H1 (cell line): ENCODE results near the gene ADGRL3. TPM values are rescaled to one million over a fixed set of nuclear protein-coding genes. Genes with fewer than 3 reads are reported as not detected.

Source experiments
- CTCF ChIA-PET: fragments of 300-600 bp; sonication (Branson Sonifier 250); formaldehyde crosslinking; loops from one replicate; lab custom pipeline; 2021; ENCODE audit not compliant: partially characterized antibody; lab: Charles Lee
- POLR2A ChIA-PET: fragments of 300-600 bp; sonication (Branson Sonifier 250); formaldehyde crosslinking; loops from one replicate; lab custom pipeline; 2021; ENCODE audit warnings: inconsistent platforms; ENCODE audit not compliant: partially characterized antibody; lab: Charles Lee
- DNase-seq, 2 experiments: peaks; one replicate each; pipeline versions ENCODE4 v3.0.0 to v3.0.0-alpha.2; 2010 to 2022; ENCODE audit warnings: low spot score in 2 of 2, low read depth in 1 of 2, mixed read lengths in 1 of 2
- FAIRE-seq: peaks from 2 replicates; lab custom pipeline; 2011; peaks lifted over from hg19 to GRCh38; lab: Jason Lieb, UNC
- H2AFZ ChIP-seq: 2 replicates; pipeline ENCODE4 v1.8.1; 2012; ENCODE audit warnings: low read length, inconsistent platforms
- H2AK5ac ChIP-seq: 2 replicates; pipeline ENCODE4 v1.6.1; 2013; ENCODE audit warnings: low read depth, low read length
- H2BK120ac ChIP-seq: replicated peaks from 2 replicates; pipeline ENCODE3; 2013; ENCODE audit warnings: low read depth, low read length, inconsistent platforms
- H2BK12ac ChIP-seq: 2 replicates; pipeline ENCODE4 v1.6.1; 2013; ENCODE audit warnings: low read depth, low read length
- H2BK15ac ChIP-seq: 2 replicates; pipeline ENCODE4 v1.6.1; 2013; ENCODE audit warnings: low read length
- H2BK20ac ChIP-seq: 2 replicates; pipeline ENCODE4 v1.6.1; 2013; ENCODE audit warnings: low read length
- H2BK5ac ChIP-seq: 2 replicates; pipeline ENCODE4 v1.6.1; 2013; ENCODE audit warnings: low read depth, low read length
- H3K14ac ChIP-seq: 2 replicates; pipeline ENCODE4 v1.6.1; 2013; ENCODE audit warnings: inconsistent platforms; ENCODE audit not compliant: insufficient read length
- H3K18ac ChIP-seq: 2 replicates; pipeline ENCODE4 v1.6.1; 2013; ENCODE audit warnings: low read length; ENCODE audit errors: extremely low read depth
- H3K23ac ChIP-seq: 2 replicates; pipeline ENCODE4 v1.6.1; 2013; ENCODE audit warnings: inconsistent platforms; ENCODE audit not compliant: insufficient read length
- H3K23me2 ChIP-seq: 2 replicates; pipeline ENCODE4 v1.6.1; 2013; ENCODE audit warnings: low read depth, low read length
- H3K27ac ChIP-seq: 2 replicates; pipeline ENCODE4 v1.6.1; 2011; ENCODE audit warnings: low read depth, low read length, inconsistent platforms
- H3K27me3 ChIP-seq, 4 experiments: replicated peaks in 1 of 4; 1 replicate in 1 of 4; 2 replicates in 3 of 4; pipeline versions ENCODE4 v1.6.1 to v1.8.1; 2011 to 2013; ENCODE audit warnings: low read length in 3 of 4, mild to moderate bottlenecking in 3 of 4, inconsistent platforms in 2 of 4, mixed read lengths in 2 of 4, moderate library complexity in 1 of 4; ENCODE audit not compliant: control insufficient read depth in 3 of 4, insufficient read depth in 3 of 4; ENCODE audit errors: extremely low read depth in 1 of 4
- H3K36me3 ChIP-seq, 4 experiments: 2 replicates each; pipeline versions ENCODE4 v1.6.1 to v1.8.1; 2011 to 2013; ENCODE audit warnings: mild to moderate bottlenecking in 4 of 4, low read length in 3 of 4, moderate library complexity in 2 of 4, control low read depth in 1 of 4, inconsistent platforms in 1 of 4; ENCODE audit not compliant: insufficient read depth in 4 of 4, control insufficient read depth in 2 of 4
- H3K4ac ChIP-seq: replicated peaks from 2 replicates; pipeline ENCODE3; 2013; ENCODE audit warnings: low read length, low read depth, mixed read lengths, inconsistent platforms; ENCODE audit not compliant: insufficient read length
- H3K4me1 ChIP-seq, 4 experiments: replicated peaks in 1 of 4; 1 replicate in 1 of 4; 2 replicates in 3 of 4; pipeline versions ENCODE4 v1.6.1 to v1.8.1; 2011 to 2013; ENCODE audit warnings: low read length in 3 of 4, inconsistent platforms in 2 of 4, mixed read lengths in 1 of 4; ENCODE audit not compliant: insufficient read depth in 4 of 4, control insufficient read depth in 3 of 4
- H3K4me2 ChIP-seq, 2 experiments: 2 replicates each; pipeline versions ENCODE4 v1.6.1 to v1.8.1; 2011 to 2013; ENCODE audit warnings: low read depth in 2 of 2, low read length in 2 of 2, control low read depth in 1 of 2, inconsistent platforms in 1 of 2, mild to moderate bottlenecking in 1 of 2; ENCODE audit not compliant: insufficient read depth in 1 of 2
- H3K4me3 ChIP-seq, 4 experiments: fragments of 200-600, 300-600 bp in 1 of 4; sonication (generic), shearing (Covaris generic), sonication (Bioruptor Twin) in 1 of 4; 2 replicates each; pipeline versions ENCODE4 v1.5.1 to v1.8.1; 2011 to 2016; ENCODE audit warnings: low read length in 4 of 4, low read depth in 3 of 4, control low read depth in 2 of 4, inconsistent platforms in 2 of 4, mild to moderate bottlenecking in 2 of 4, mixed read lengths in 1 of 4, moderate library complexity in 1 of 4; ENCODE audit not compliant: insufficient read depth in 2 of 4; ENCODE audit errors: extremely low read depth in 1 of 4
- H3K56ac ChIP-seq: replicated peaks from 2 replicates; pipeline ENCODE3; 2013; ENCODE audit warnings: low read depth, mild to moderate bottlenecking, mixed read lengths, low read length, inconsistent platforms; ENCODE audit not compliant: insufficient read length
- H3K79me1 ChIP-seq: 2 replicates; pipeline ENCODE4 v1.6.1; 2013; ENCODE audit warnings: low read depth, low read length, control low read depth
- H3K79me2 ChIP-seq, 2 experiments: 2 replicates each; pipeline versions ENCODE4 v1.6.1 to v1.8.1; 2012 to 2013; ENCODE audit warnings: low read length in 2 of 2, mild to moderate bottlenecking in 2 of 2, inconsistent platforms in 1 of 2; ENCODE audit not compliant: insufficient read depth in 2 of 2, control insufficient read depth in 1 of 2
- H3K9ac ChIP-seq, 4 experiments: replicated peaks in 1 of 4; 1 replicate in 1 of 4; 2 replicates in 3 of 4; pipeline versions ENCODE4 v1.6.1 to v1.8.1; 2011 to 2013; ENCODE audit warnings: low read depth in 3 of 4, low read length in 3 of 4, control low read depth in 2 of 4, mild to moderate bottlenecking in 2 of 4, moderate library complexity in 2 of 4, inconsistent platforms in 1 of 4; ENCODE audit errors: extremely low read depth in 1 of 4
- H3K9me3 ChIP-seq, 2 experiments: 2 replicates each; pipeline versions ENCODE4 v1.6.1 to v1.8.1; 2012 to 2013; ENCODE audit warnings: mild to moderate bottlenecking in 2 of 2, moderate library complexity in 2 of 2, control low read depth in 1 of 2, inconsistent platforms in 1 of 2, low read depth in 1 of 2, low read length in 1 of 2, mixed read lengths in 1 of 2; ENCODE audit not compliant: insufficient read depth in 2 of 2
- H4K20me1 ChIP-seq, 2 experiments: replicated peaks in 1 of 2; 2 replicates each; pipeline versions ENCODE3 to v1.8.1; 2011 to 2013; ENCODE audit warnings: inconsistent platforms in 2 of 2, low read length in 2 of 2, mild to moderate bottlenecking in 1 of 2; ENCODE audit not compliant: insufficient read depth in 2 of 2, control insufficient read depth in 1 of 2
- H4K5ac ChIP-seq: 2 replicates; pipeline ENCODE4 v1.6.1; 2013; ENCODE audit warnings: low read length, low read depth, mixed read lengths, inconsistent platforms; ENCODE audit not compliant: insufficient read length
- H4K8ac ChIP-seq: 2 replicates; pipeline ENCODE4 v1.8.0; 2013; ENCODE audit warnings: mild to moderate bottlenecking, moderate library complexity, low read length, inconsistent platforms; ENCODE audit not compliant: insufficient read depth; ENCODE audit errors: extremely low read depth
- H4K91ac ChIP-seq: replicated peaks from 2 replicates; pipeline ENCODE3; 2013; ENCODE audit warnings: low read length, mixed read lengths, inconsistent platforms; ENCODE audit not compliant: insufficient read length
- BACH1 ChIP-seq: IDR thresholded peaks from 2 replicates; pipeline ENCODE4 v1.6.1; 2012; ENCODE audit warnings: low read length, improper control_type of control experiment
- EGR1 ChIP-seq: IDR thresholded peaks from 2 replicates; pipeline ENCODE4 v1.6.1; 2011; ENCODE audit warnings: low read depth, low read length, borderline replicate concordance
- RXRA ChIP-seq: IDR thresholded peaks from 2 replicates; pipeline ENCODE4 v1.6.1; 2011; ENCODE audit warnings: low read depth, mild to moderate bottlenecking, low read length, moderate library complexity; ENCODE audit not compliant: insufficient read depth
- TAF7 ChIP-seq: optimal IDR thresholded peaks from 2 replicates; pipeline ENCODE3; 2011; ENCODE audit warnings: low read depth, mild to moderate bottlenecking, inconsistent platforms, low read length, moderate library complexity, borderline replicate concordance
- WGBS, 2 experiments: shearing (Covaris generic) in 1 of 2; methylation state at CpG; one replicate each; pipeline versions ENCODE4 v1.1.6 to v1.1.7; 2013 to 2015; ENCODE audit warnings: low lambda C conversion rate in 2 of 2, mixed read lengths in 2 of 2, inconsistent platforms in 1 of 2, low coverage in 1 of 2, missing lambda C conversion rate in 1 of 2; ENCODE audit not compliant: insufficient replicate concordance in 2 of 2, insufficient coverage in 1 of 2, insufficient read length in 1 of 2; ENCODE audit errors: extremely low coverage in 1 of 2, missing lambda C conversion rate in 1 of 2; 5-methylcytosine and 5-hydroxymethylcytosine counted together
- polyA plus RNA-seq, 7 experiments: library from polyadenylated mRNA; depleted of rRNA in 3 of 7; stranded (reverse) in 5 of 7; unstranded in 2 of 7; fragments of >200 nt in 5 of 7; fragments of 200-250 nt in 2 of 7; gene quantifications; 1 replicate in 5 of 7; 2 replicates in 1 of 7; 4 replicates in 1 of 7; pipeline versions ENCODE4 v1.2.1 to v1.2.3, GENCODE V29; 2011 to 2013; ENCODE audit warnings: missing spikeins in 2 of 7, mixed read lengths in 2 of 7
- total RNA-seq: library from RNA; stranded (reverse); fragmentation: NEBNext Ultra II Directional; extraction: Animal tissue kit (Norgen Biotek cat#: 25700); gene quantifications from 2 replicates; pipeline ENCODE4 v1.2.1, GENCODE V29; 2021

The ADGRL3 gene
- total and polyA plus RNA-seq, 2 of the 8 experiments (the other 6 are each of a cell fraction or from before 2014, with no cell fraction given) = 6.6 to 13.0 TPM

- H2BK20ac ChIP-seq = 0 out of 2 replicates have a peak overlapping the region, but pooled peaks have one; percentile 25
- H3K36me3 ChIP-seq = no peaks in the 10 kb centered on the region; a peak in 1 of 8 replicates
- H3K23me2 ChIP-seq = no peaks in the 10 kb centered on the region
- no peak overlapping the region for H4K8ac ChIP-seq
- H3K14ac ChIP-seq = no peak overlapping the region
- no peaks in the 10 kb centered on the region for H3K79me1 ChIP-seq
- H3K56ac ChIP-seq = no peak overlapping the region
- peaks cover 0 to 2% of the 10 kb centered on the region in 2 experiments; a peak in 2 of 4 replicates for H3K9me3 ChIP-seq
- no peak overlapping the region for H3K27ac ChIP-seq
- peaks cover 0 to 8% (median 4%) of the 10 kb centered on the region in 4 experiments; a peak in 4 of 7 replicates for H3K4me1 ChIP-seq
- H3K9ac ChIP-seq = no peak overlapping the region
- H2AFZ ChIP-seq = no peak overlapping the region
- 84% methylated on average over 3 of the region's 3 CpGs; no CpG with 5 or more reads in 1 of the 2 experiments for WGBS, 2 experiments
- no peak overlapping the region for H4K5ac ChIP-seq
- no peak overlapping the region for H3K18ac ChIP-seq
- H2BK12ac ChIP-seq = no peak overlapping the region
- ChIA-PET POLR2A (no interaction called here), CTCF (no interaction called here)
- H3K4ac ChIP-seq = no peak overlapping the region
- no peaks in the 10 kb centered on the region for H3K79me2 ChIP-seq
- no peak overlapping the region for H3K4me2 ChIP-seq
- H2BK5ac ChIP-seq = no peak overlapping the region
- H2BK15ac ChIP-seq = no peak overlapping the region
- FAIRE-seq = no peak
- H2BK120ac ChIP-seq = no peak overlapping the region
- no peaks in the 10 kb centered on the region for H4K20me1 ChIP-seq
- no peak overlapping the region for H3K4me3 ChIP-seq
- H3K27me3 ChIP-seq = 0 out of 7 replicates have a peak, but pooled peaks cover 0 to 2% (median 0%) of the 10 kb centered on the region in 4 experiments
- no peak overlapping the region for H4K91ac ChIP-seq
- H3K23ac ChIP-seq = no peak overlapping the region
- no peak overlapping the region for H2AK5ac ChIP-seq
- DNase-seq = no peak
- TF ChIP-seq BACH1 = no peak
- TF ChIP-seq TAF7 = no peak
- no peak for TF ChIP-seq RXRA
- no peak for TF ChIP-seq EGR1
These were observed 651.0 kb downstream of the ADGRL3 start for GRCh38 chr4:61851126-61851525.
